H9 (cell line): ENCODE results near the gene SEPTIN7. TPM values are rescaled to one million over a fixed set of nuclear protein-coding genes. Genes with fewer than 3 reads are reported as not detected.

ENCODE experiments used
- DNase-seq: peaks from one replicate; pipeline ENCODE4 v3.0.0-alpha.2; 2017
- H2AFZ ChIP-seq: one replicate; pipeline ENCODE4 v1.6.1; 2013; ENCODE audit warnings: mild to moderate bottlenecking, low read length, control low read depth, moderate library complexity
- H2AK5ac ChIP-seq: 2 replicates; pipeline ENCODE4 v1.6.1; 2013; ENCODE audit warnings: low read length, control low read depth, mixed read lengths; ENCODE audit not compliant: insufficient read length
- H2BK120ac ChIP-seq: one replicate; pipeline ENCODE4 v1.6.1; 2013; ENCODE audit warnings: low read depth, mild to moderate bottlenecking, low read length, control low read depth, inconsistent platforms; ENCODE audit not compliant: poor library complexity, severe bottlenecking
- H2BK12ac ChIP-seq: 2 replicates; pipeline ENCODE4 v1.6.1; 2013; ENCODE audit warnings: low read length, control low read depth, mixed read lengths, low read depth; ENCODE audit not compliant: insufficient read length
- H2BK15ac ChIP-seq: 2 replicates; pipeline ENCODE4 v1.6.1; 2013; ENCODE audit warnings: low read depth, low read length, control low read depth
- H2BK20ac ChIP-seq: one replicate; pipeline ENCODE4 v1.6.1; 2013; ENCODE audit warnings: low read depth, mild to moderate bottlenecking, low read length, control low read depth, inconsistent platforms; ENCODE audit not compliant: poor library complexity, severe bottlenecking
- H2BK5ac ChIP-seq: 2 replicates; pipeline ENCODE4 v1.6.1; 2013; ENCODE audit warnings: low read length, control low read depth, mixed read lengths; ENCODE audit not compliant: insufficient read length
- H3K14ac ChIP-seq: 2 replicates; pipeline ENCODE4 v1.6.1; 2013; ENCODE audit warnings: low read length, control low read depth; ENCODE audit not compliant: insufficient read depth
- H3K18ac ChIP-seq: 2 replicates; pipeline ENCODE4 v1.6.1; 2013; ENCODE audit warnings: low read depth, mild to moderate bottlenecking, mixed read lengths, low read length, control low read depth; ENCODE audit not compliant: insufficient read length
- H3K23ac ChIP-seq: 2 replicates; pipeline ENCODE4 v1.6.1; 2013; ENCODE audit warnings: low read length, control low read depth, mixed read lengths, low read depth; ENCODE audit not compliant: insufficient read length
- H3K23me2 ChIP-seq: 2 replicates; pipeline ENCODE4 v1.6.1; 2013; ENCODE audit warnings: low read depth, mild to moderate bottlenecking, mixed read lengths, low read length, control low read depth; ENCODE audit not compliant: insufficient read length, poor library complexity, severe bottlenecking
- H3K27ac ChIP-seq: 2 replicates; pipeline ENCODE4 v1.5.1; 2013; ENCODE audit warnings: low read length, control low read depth, mixed read lengths, low read depth; ENCODE audit not compliant: insufficient read length
- H3K27me3 ChIP-seq: 2 replicates; pipeline ENCODE4 v1.6.1; 2013; ENCODE audit warnings: low read length, control low read depth, inconsistent platforms; ENCODE audit not compliant: insufficient read depth
- H3K4ac ChIP-seq: 2 replicates; pipeline ENCODE4 v1.6.1; 2013; ENCODE audit warnings: low read depth, mild to moderate bottlenecking, control low read depth, inconsistent platforms, low read length, moderate library complexity
- H3K4me1 ChIP-seq: 2 replicates; pipeline ENCODE4 v1.6.1; 2013; ENCODE audit warnings: low read length, control low read depth, inconsistent platforms; ENCODE audit not compliant: insufficient read depth
- H3K4me2 ChIP-seq: 2 replicates; pipeline ENCODE4 v1.6.1; 2013; ENCODE audit warnings: low read length, control low read depth, mixed read lengths; ENCODE audit not compliant: insufficient read length, insufficient read depth
- H3K56ac ChIP-seq: 2 replicates; pipeline ENCODE4 v1.6.1; 2013; ENCODE audit warnings: low read depth, mild to moderate bottlenecking, mixed read lengths, low read length, control low read depth; ENCODE audit not compliant: insufficient read length
- H3K79me1 ChIP-seq: 2 replicates; pipeline ENCODE4 v1.6.1; 2013; ENCODE audit warnings: low read depth, mild to moderate bottlenecking, moderate library complexity, low read length, control low read depth, inconsistent platforms; ENCODE audit not compliant: insufficient read depth, poor library complexity, severe bottlenecking
- H3K79me2 ChIP-seq: 2 replicates; pipeline ENCODE4 v1.6.1; 2013; ENCODE audit warnings: low read length, control low read depth, inconsistent platforms; ENCODE audit not compliant: insufficient read depth
- H3K9ac ChIP-seq: 2 replicates; pipeline ENCODE4 v1.6.1; 2013; ENCODE audit warnings: low read length, control low read depth, mixed read lengths; ENCODE audit not compliant: insufficient read length; ENCODE audit errors: extremely low read depth
- H3K9me3 ChIP-seq: one replicate; pipeline ENCODE4 v1.6.1; 2013; ENCODE audit warnings: low read depth, low read length, inconsistent platforms; ENCODE audit not compliant: control insufficient read depth
- H3T11ph ChIP-seq: one replicate; pipeline ENCODE4 v1.6.1; 2013; ENCODE audit warnings: mild to moderate bottlenecking, low read length, control low read depth, inconsistent platforms
- H4K20me1 ChIP-seq: one replicate; pipeline ENCODE4 v1.6.1; 2013; ENCODE audit not compliant: control insufficient read depth, insufficient read length, insufficient read depth
- H4K5ac ChIP-seq: 2 replicates; pipeline ENCODE4 v1.6.1; 2013; ENCODE audit warnings: low read depth, mild to moderate bottlenecking, mixed read lengths, low read length, control low read depth; ENCODE audit not compliant: insufficient read length
- H4K8ac ChIP-seq: replicated peaks from 2 replicates; pipeline ENCODE4 v1.6.1; 2013; ENCODE audit warnings: low read length, control low read depth, mixed read lengths, low read depth; ENCODE audit not compliant: insufficient read length
- H4K91ac ChIP-seq: 2 replicates; pipeline ENCODE4 v1.6.1; 2013; ENCODE audit warnings: low read depth, mild to moderate bottlenecking, moderate library complexity, mixed read lengths, low read length, control low read depth; ENCODE audit not compliant: insufficient read length
- H3K27ac Mint-ChIP-seq, 3 experiments: 2 replicates in 2 of 3; 3 replicates in 1 of 3; pipeline ENCODE4 v1.8.0; 2020 to 2021; ENCODE audit warnings: mixed read lengths in 3 of 3, mild to moderate bottlenecking in 1 of 3, moderate library complexity in 1 of 3
- H3K27me3 Mint-ChIP-seq: 2 replicates; pipeline ENCODE4 v1.8.0; 2021; ENCODE audit warnings: low read depth, mild to moderate bottlenecking, moderate library complexity, mixed read lengths
- H3K36me3 Mint-ChIP-seq, 3 experiments: 2 replicates in 2 of 3; 3 replicates in 1 of 3; pipeline ENCODE4 v1.8.0; 2020 to 2021; ENCODE audit warnings: low read depth in 3 of 3, mixed read lengths in 3 of 3; ENCODE audit not compliant: insufficient read depth in 1 of 3
- H3K4me1 Mint-ChIP-seq, 2 experiments: 2 replicates each; pipeline ENCODE4 v1.8.0; 2020; ENCODE audit warnings: mixed read lengths in 2 of 2
- H3K4me3 Mint-ChIP-seq, 2 experiments: 2 replicates in 1 of 2; 3 replicates in 1 of 2; pipeline ENCODE4 v1.8.0; 2020 to 2021; ENCODE audit warnings: mild to moderate bottlenecking in 2 of 2, mixed read lengths in 2 of 2, moderate library complexity in 1 of 2
- H3K9me3 Mint-ChIP-seq, 2 experiments: 2 replicates in 1 of 2; 3 replicates in 1 of 2; pipeline ENCODE4 v1.8.0; 2020; ENCODE audit warnings: mild to moderate bottlenecking in 2 of 2, mixed read lengths in 2 of 2, moderate library complexity in 1 of 2
- WGBS: extraction: QIAGEN DNeasy Blood & Tissue Kit; methylation state at CpG from one replicate; pipeline ENCODE4 v1.1.7; 2013; ENCODE audit warnings: missing lambda C conversion rate, low lambda C conversion rate, mixed read lengths; ENCODE audit not compliant: insufficient read length; ENCODE audit errors: extremely low coverage; 5-methylcytosine and 5-hydroxymethylcytosine counted together
- total RNA-seq: library from RNA; stranded (reverse); gene quantifications from 2 replicates; pipeline ENCODE4 v1.2.1, GENCODE V29; 2021
- TF ChIP-seq, protein P1 (sequence below): fragments of 200-600 bp; sonication (generic); conservative IDR thresholded peaks from 3 replicates; pipeline ENCODE4 v1.8.0; 2021; ENCODE audit warnings: antibody characterized with exemption, mild to moderate bottlenecking

SEPTIN7 gene
- total RNA-seq, 1 experiment from 2014 or later: 184 TPM

DNA sequence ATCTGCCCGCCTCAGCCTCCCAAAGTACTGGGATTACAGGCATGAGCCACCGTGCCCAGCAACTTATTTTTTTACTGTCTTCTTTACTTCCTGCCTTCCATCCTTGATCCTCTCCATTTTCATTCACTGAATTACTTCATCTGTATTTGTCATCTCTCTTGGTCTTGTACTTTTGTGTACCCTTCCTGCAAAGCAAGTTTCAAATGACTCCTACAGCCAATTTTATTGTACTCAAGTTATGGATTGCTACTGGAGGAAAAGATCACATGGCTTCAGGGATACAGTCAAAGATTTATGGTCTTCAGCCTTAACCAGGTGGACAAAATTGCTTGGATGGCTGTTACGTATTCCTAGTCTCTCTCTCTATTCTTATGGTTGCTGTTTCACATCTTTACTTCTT lies 22.6 kb downstream of the SEPTIN7 start:
- Histone ChIP-seq H3K23ac (no peak overlapping the region), H3K4me1 (no peaks in the 10 kb centered on the region; the same call in 1 of the 2 replicates), H3K79me1 (peaks cover 7% of the 10 kb centered on the region), H4K20me1 (no peaks in the 10 kb centered on the region), H3K4ac (no peak overlapping the region), H4K91ac (no peak overlapping the region), H3K27ac (no peak overlapping the region), H3K56ac (no peak overlapping the region), H4K5ac (no peak overlapping the region), H2AFZ (no peak overlapping the region), H3K23me2 (no peaks in the 10 kb centered on the region), H3K14ac (no peak overlapping the region), H2BK12ac (no peak overlapping the region), H2BK120ac (no peak overlapping the region), H2BK15ac (no peak overlapping the region), H3K79me2 (peaks cover 37% of the 10 kb centered on the region; the same call in 1 of the 2 replicates), H4K8ac (no peak overlapping the region), H3K27me3 (no peaks in the 10 kb centered on the region), H3T11ph (no peak overlapping the region), H3K18ac (no peak overlapping the region), H2AK5ac (no peak overlapping the region), H3K9me3 (no peaks in the 10 kb centered on the region), H3K4me2 (no peak overlapping the region), H3K9ac (no peak overlapping the region), H2BK5ac (no peak overlapping the region), H2BK20ac (no peak overlapping the region)
- peaks cover 23 to 26% of the 10 kb centered on the region in 2 experiments for H3K4me1 Mint-ChIP-seq
- H3K9me3 Mint-ChIP-seq: peaks cover 0 to 12% of the 10 kb centered on the region in 2 experiments; a peak in 3 of 5 replicates
- H3K27ac Mint-ChIP-seq: no peak overlapping the region; a peak in 1 of 7 replicates
- no peak overlapping the region for H3K4me3 Mint-ChIP-seq
- DNase-seq: no peak
- peaks cover 2 to 8% (median 7%) of the 10 kb centered on the region in 3 experiments; a peak in 6 of 7 replicates for H3K36me3 Mint-ChIP-seq
- TF ChIP-seq, protein P1, sequence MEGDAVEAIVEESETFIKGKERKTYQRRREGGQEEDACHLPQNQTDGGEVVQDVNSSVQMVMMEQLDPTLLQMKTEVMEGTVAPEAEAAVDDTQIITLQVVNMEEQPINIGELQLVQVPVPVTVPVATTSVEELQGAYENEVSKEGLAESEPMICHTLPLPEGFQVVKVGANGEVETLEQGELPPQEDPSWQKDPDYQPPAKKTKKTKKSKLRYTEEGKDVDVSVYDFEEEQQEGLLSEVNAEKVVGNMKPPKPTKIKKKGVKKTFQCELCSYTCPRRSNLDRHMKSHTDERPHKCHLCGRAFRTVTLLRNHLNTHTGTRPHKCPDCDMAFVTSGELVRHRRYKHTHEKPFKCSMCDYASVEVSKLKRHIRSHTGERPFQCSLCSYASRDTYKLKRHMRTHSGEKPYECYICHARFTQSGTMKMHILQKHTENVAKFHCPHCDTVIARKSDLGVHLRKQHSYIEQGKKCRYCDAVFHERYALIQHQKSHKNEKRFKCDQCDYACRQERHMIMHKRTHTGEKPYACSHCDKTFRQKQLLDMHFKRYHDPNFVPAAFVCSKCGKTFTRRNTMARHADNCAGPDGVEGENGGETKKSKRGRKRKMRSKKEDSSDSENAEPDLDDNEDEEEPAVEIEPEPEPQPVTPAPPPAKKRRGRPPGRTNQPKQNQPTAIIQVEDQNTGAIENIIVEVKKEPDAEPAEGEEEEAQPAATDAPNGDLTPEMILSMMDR: no peak
- no CpG with 5 or more reads among the region's 3 CpGs for WGBS
- no peaks in the 10 kb centered on the region for H3K27me3 Mint-ChIP-seq
